Stimulated activated CD4-positive, alpha-beta T cell treated with anti-CD3 and anti-CD28 coated beads, Interleukin-12 subunit alpha, Interleukin-12 subunit beta, amount 100 ng/mL, for 4 hours (primary cell): Measurements from ENCODE around the gene C6orf136.
"Not testable (repeated sequence)": the region's sequence is repeated elsewhere in the genome, so short reads cannot be mapped to it uniquely, and the experiment has no call there.

Source experiments
- DNase-seq: peaks from one replicate; pipeline ENCODE4 v3.0.0-alpha.2; 2020

The C6orf136 gene

GRCh38 chr6:30615958-30616810 is 30.7 kb upstream of the C6orf136 start:
- no peak for DNase-seq

GRCh38 chr6:30616811-30617564 is 29.9 kb upstream of the C6orf136 start, which contains the start of gene PPP1R10:
Gene PPP1R10 (minus strand): TSS chr6:30617243. CDS start chr6:30609944, 7,299 bp downstream.
- DNase-seq: peak; percentile 95

GRCh38 chr6:30617565-30618269 is 29.2 kb upstream of the C6orf136 start, which contains the start of gene MRPS18B:
Gene MRPS18B (plus strand): TSS chr6:30617840. CDS start chr6:30617866, 26 bp downstream.
- DNase-seq: peak; percentile 94

GRCh38 chr6:30618270-30618797 is 28.6 kb upstream of the C6orf136 start:
- DNase-seq: no peak

- DNase-seq: no peak
Measured at GRCh38 chr6:30619561-30619960, 27.4 kb upstream of the C6orf136 start.

- DNase-seq: no peak
Measured at GRCh38 chr6:30625511-30625910, 21.4 kb upstream of the C6orf136 start.

GRCh38 chr6:30626484-30627366 is 20.2 kb upstream of the C6orf136 start, which contains the start of gene ATAT1:
Gene ATAT1 (plus strand): TSS chr6:30626874.
- peak; percentile 85 for DNase-seq

GRCh38 chr6:30635834-30636233 is 11.1 kb upstream of the C6orf136 start:
- DNase-seq: no peak

GRCh38 chr6:30640481-30640880 is 6.5 kb upstream of the C6orf136 start:
- DNase-seq: no peak

- DNase-seq: no peak
Measured at GRCh38 chr6:30641048-30641447, 5.9 kb upstream of the C6orf136 start.

- no peak for DNase-seq
Measured at GRCh38 chr6:30643656-30644055, 3.3 kb upstream of the C6orf136 start.

- DNase-seq: no peak
Measured at GRCh38 chr6:30644769-30645168, 2.2 kb upstream of the C6orf136 start.

- no peak for DNase-seq
Measured at GRCh38 chr6:30645989-30646388, 944 bp upstream of the C6orf136 start.

- DNase-seq: peak; percentile 75
Measured at GRCh38 chr6:30647242-30648116, 546 bp downstream of the C6orf136 start.

- DNase-seq: no peak
Measured at GRCh38 chr6:30651143-30651542, 4.2 kb downstream of the C6orf136 start.

GRCh38 chr6:30654798-30655742 is 8.1 kb downstream of the C6orf136 start:
- no peak for DNase-seq

- no peak for DNase-seq
Measured at GRCh38 chr6:30655743-30656094, 8.8 kb downstream of the C6orf136 start.

- DNase-seq: no peak
Measured at GRCh38 chr6:30656513-30656912, 9.6 kb downstream of the C6orf136 start.

GRCh38 chr6:30657454-30657853 is 10.5 kb downstream of the C6orf136 start:
- no peak for DNase-seq

- not testable (repeated sequence) for DNase-seq
Measured at GRCh38 chr6:30657922-30658321, 11.0 kb downstream of the C6orf136 start.
